ENCODE results near the gene RNASE4. TPM values are rescaled to one million over a fixed set of nuclear protein-coding genes. Genes with fewer than 3 reads are reported as not detected.
A peak's percentile ranks its signal among the peaks of the same experiment; 100 is the strongest.

RNASE4 gene
- total RNA-seq, 1 experiment from 2014 or later, result 8.8 TPM

GRCh38 chr14:20719777-20720176, 35.4 kb downstream of the RNASE4 start:
- Mint-ChIP-seq H3K4me1 (ENCODE audit: low read depth, unreplicated experiment) (peaks cover 22% of the 10 kb centered on the region), H3K9me3 (ENCODE audit: unreplicated experiment) (peaks cover 27% of the 10 kb centered on the region), H3K27me3 (ENCODE audit: insufficient read depth, unreplicated experiment) (no peaks in the 10 kb centered on the region), H3K36me3 (ENCODE audit: insufficient read depth, unreplicated experiment) (peaks cover 10% of the 10 kb centered on the region), H3K4me3 (ENCODE audit: unreplicated experiment) (peak overlapping the region; percentile 72), H3K27ac (ENCODE audit: unreplicated experiment) (peak overlapping the region; percentile 92)
- intact Hi-C loops (cut with micrococcal nuclease; ENCODE audit: unreplicated experiment), result loop anchor here (2.0 kb wide), 1 partner anchor 13 kb away; no protein-coding TSS in a partner anchor
- BruUV-seq (replicated peaks), result no TSS peak
- TF ChIP-seq CTCF (IDR thresholded peaks at IDR 0.05; ENCODE audit: insufficient read depth in 1 of 2, low read depth in 1 of 2, low read length in 1 of 2, severe bottlenecking in 1 of 2, unreplicated experiment in 1 of 2), result no peak
- H3K27me3 ChIP-seq (replicated peaks; ENCODE audit: control insufficient read depth, insufficient read depth, low read length), result no peaks in the 10 kb centered on the region
- POLR2A ChIA-PET, result interaction anchor here (0.6 to 1.0 kb wide), 3 partner anchors 97 to 664 kb away, joined by 3 to 4 read pairs (median 3); partner anchors contain the start of gene PIP4P1
- CTCF ChIA-PET, result interaction anchor here (0.6 to 1.2 kb wide), 6 partner anchors 117 to 295 kb away, joined by 3 to 7 read pairs (median 3); no protein-coding TSS in a partner anchor
- H3K9me3 ChIP-seq, result no peaks in the 10 kb centered on the region
- DNase-seq, result peak; percentile 77 to 82
- H3K4me1 ChIP-seq, result peaks cover 23% of the 10 kb centered on the region
- H3K4me3 ChIP-seq (ENCODE audit: low read depth, low read length), result no peak overlapping the region
- H3K36me3 ChIP-seq (ENCODE audit: control insufficient read depth, insufficient read depth, low read length), result no peaks in the 10 kb centered on the region

GRCh38 chr14:20720741-20721140, 36.4 kb downstream of the RNASE4 start:
- intact Hi-C loops (cut with micrococcal nuclease; ENCODE audit: unreplicated experiment), result loop anchor here (2.0 kb wide), 1 partner anchor 14 kb away; no protein-coding TSS in a partner anchor
- no peak for TF ChIP-seq CTCF (IDR thresholded peaks at IDR 0.05; ENCODE audit: insufficient read depth in 1 of 2, low read depth in 1 of 2, low read length in 1 of 2, severe bottlenecking in 1 of 2, unreplicated experiment in 1 of 2)
- Mint-ChIP-seq H3K36me3 (ENCODE audit: insufficient read depth, unreplicated experiment) (peaks cover 10% of the 10 kb centered on the region), H3K4me1 (ENCODE audit: low read depth, unreplicated experiment) (peaks cover 22% of the 10 kb centered on the region), H3K9me3 (ENCODE audit: unreplicated experiment) (peaks cover 17% of the 10 kb centered on the region), H3K27me3 (ENCODE audit: insufficient read depth, unreplicated experiment) (no peaks in the 10 kb centered on the region), H3K4me3 (ENCODE audit: unreplicated experiment) (no peak overlapping the region), H3K27ac (ENCODE audit: unreplicated experiment) (peak overlapping the region; percentile 92)
- no peaks in the 10 kb centered on the region for H3K36me3 ChIP-seq (ENCODE audit: control insufficient read depth, insufficient read depth, low read length)
- no peaks in the 10 kb centered on the region for H3K27me3 ChIP-seq (replicated peaks; ENCODE audit: control insufficient read depth, insufficient read depth, low read length)
- H3K9me3 ChIP-seq, result no peaks in the 10 kb centered on the region
- ChIA-PET POLR2A (no interaction called here), CTCF (no interaction called here)
- H3K4me1 ChIP-seq, result peaks cover 23% of the 10 kb centered on the region
- BruUV-seq (replicated peaks), result no TSS peak
- no peak for DNase-seq
- no peak overlapping the region for H3K4me3 ChIP-seq (ENCODE audit: low read depth, low read length)

- TF ChIP-seq CTCF (IDR thresholded peaks at IDR 0.05; ENCODE audit: insufficient read depth in 1 of 2, low read depth in 1 of 2, low read length in 1 of 2, severe bottlenecking in 1 of 2, unreplicated experiment in 1 of 2), result no peak
- H3K36me3 Mint-ChIP-seq (ENCODE audit: insufficient read depth, unreplicated experiment), result peaks cover 10% of the 10 kb centered on the region
- H3K27ac Mint-ChIP-seq (ENCODE audit: unreplicated experiment), result no peak overlapping the region
- H3K9me3 ChIP-seq, result no peaks in the 10 kb centered on the region
- H3K4me1 ChIP-seq, result peaks cover 23% of the 10 kb centered on the region
- H3K4me3 Mint-ChIP-seq (ENCODE audit: unreplicated experiment), result no peak overlapping the region
- no TSS peak for BruUV-seq (replicated peaks)
- H3K4me3 ChIP-seq (ENCODE audit: low read depth, low read length), result no peak overlapping the region
- H3K27me3 Mint-ChIP-seq (ENCODE audit: insufficient read depth, unreplicated experiment), result no peaks in the 10 kb centered on the region
- ChIA-PET POLR2A (no interaction called here), CTCF (no interaction called here)
- H3K4me1 Mint-ChIP-seq (ENCODE audit: low read depth, unreplicated experiment), result peaks cover 22% of the 10 kb centered on the region
- DNase-seq, result no peak
- H3K9me3 Mint-ChIP-seq (ENCODE audit: unreplicated experiment), result peaks cover 15% of the 10 kb centered on the region
- H3K36me3 ChIP-seq (ENCODE audit: control insufficient read depth, insufficient read depth, low read length), result no peaks in the 10 kb centered on the region
- no peaks in the 10 kb centered on the region for H3K27me3 ChIP-seq (replicated peaks; ENCODE audit: control insufficient read depth, insufficient read depth, low read length)
- intact Hi-C loops (cut with micrococcal nuclease; ENCODE audit: unreplicated experiment), result no loop called here
Measured at GRCh38 chr14:20722016-20722415, 37.7 kb downstream of the RNASE4 start.

Data from Caco-2 (cell line).